H1 (cell line): Measurements from ENCODE around the gene FAF2. TPM values are rescaled to one million over a fixed set of nuclear protein-coding genes. Genes with fewer than 3 reads are reported as not detected.
A peak's percentile ranks its signal among the peaks of the same experiment; 100 is the strongest.

Experiments used
- ASH2L ChIP-seq: fragments of 200-600, 300-600 bp; sonication (generic); IDR thresholded peaks from one replicate; pipeline ENCODE4 v1.7.1; 2017; ENCODE audit warnings: low read length
- BRCA1 ChIP-seq: IDR thresholded peaks from 2 replicates; pipeline ENCODE4 v1.6.1; 2012; ENCODE audit warnings: low read depth, low read length, improper control_type of control experiment
- CBX8 ChIP-seq: fragments of 300-800, 300-1000 bp; sonication (generic); IDR thresholded peaks from 2 replicates; pipeline ENCODE4 v1.7.1; 2016; ENCODE audit warnings: low read depth, low read length, borderline replicate concordance
- CREB1 ChIP-seq: IDR thresholded peaks from 2 replicates; pipeline ENCODE4 v1.6.1; 2012; ENCODE audit warnings: inconsistent platforms
- CTCF ChIP-seq, 3 experiments: IDR thresholded peaks; 1 replicate in 2 of 3; 2 replicates in 1 of 3; pipeline versions ENCODE4 v1.5.1 to v1.6.1; 2011; ENCODE audit warnings: low read length in 3 of 3, mild to moderate bottlenecking in 3 of 3, inconsistent platforms in 2 of 3, low read depth in 1 of 3, moderate library complexity in 1 of 3; ENCODE audit not compliant: insufficient read depth in 1 of 3; ENCODE audit errors: control extremely low read depth in 1 of 3
- FOSL1 ChIP-seq: IDR thresholded peaks from 2 replicates; pipeline ENCODE4 v1.6.1; 2011; ENCODE audit warnings: mild to moderate bottlenecking, low read depth, low read length, moderate library complexity; ENCODE audit not compliant: insufficient read depth
- GABPA ChIP-seq: IDR thresholded peaks from 2 replicates; pipeline ENCODE4 v1.6.1; 2011; ENCODE audit warnings: mild to moderate bottlenecking, low read length, moderate library complexity, borderline replicate concordance; ENCODE audit not compliant: insufficient read depth
- KDM4A ChIP-seq: IDR thresholded peaks from one replicate; pipeline ENCODE4 v1.7.1; 2012; ENCODE audit warnings: low read depth, mild to moderate bottlenecking, moderate library complexity, low read length, inconsistent platforms; ENCODE audit not compliant: severe bottlenecking
- MAX ChIP-seq: IDR thresholded peaks from 2 replicates; pipeline ENCODE4 v1.6.1; 2012; ENCODE audit warnings: inconsistent platforms
- POLR2A ChIP-seq, 2 experiments: IDR thresholded peaks; 1 replicate in 1 of 2; 2 replicates in 1 of 2; pipeline ENCODE4 v1.6.1; 2011; ENCODE audit warnings: low read depth in 2 of 2, low read length in 2 of 2, mild to moderate bottlenecking in 2 of 2; ENCODE audit errors: control extremely low read depth in 1 of 2
- RBBP5 ChIP-seq: IDR thresholded peaks from 2 replicates; pipeline ENCODE4 v1.7.1; 2012; ENCODE audit warnings: low read depth, mild to moderate bottlenecking, inconsistent platforms, low read length, moderate library complexity, borderline replicate concordance
- RFX5 ChIP-seq: IDR thresholded peaks from 2 replicates; pipeline ENCODE4 v1.6.1; 2011; ENCODE audit warnings: low read depth, low read length, improper control_type of control experiment, borderline replicate concordance
- SIX5 ChIP-seq: IDR thresholded peaks from 2 replicates; pipeline ENCODE4 v1.6.1; 2011; ENCODE audit warnings: mild to moderate bottlenecking, low read depth, low read length
- SUZ12 ChIP-seq: fragments of 200-600 bp; sonication (generic); IDR thresholded peaks from 2 replicates; pipeline ENCODE4 v1.6.1; 2012; ENCODE audit warnings: mild to moderate bottlenecking, inconsistent platforms, low read length, moderate library complexity, mixed read lengths
- TAF1 ChIP-seq: IDR thresholded peaks from 2 replicates; pipeline ENCODE4 v1.6.1; 2011; ENCODE audit warnings: mild to moderate bottlenecking, low read depth, low read length
- TEAD4 ChIP-seq: IDR thresholded peaks from 2 replicates; pipeline ENCODE4 v1.6.1; 2012; ENCODE audit warnings: low read depth, low read length, inconsistent platforms, mixed read lengths
- polyA plus RNA-seq, 7 experiments: library from polyadenylated mRNA; depleted of rRNA in 3 of 7; stranded (reverse) in 5 of 7; unstranded in 2 of 7; fragments of >200 nt in 5 of 7; fragments of 200-250 nt in 2 of 7; gene quantifications; 1 replicate in 5 of 7; 2 replicates in 1 of 7; 4 replicates in 1 of 7; pipeline versions ENCODE4 v1.2.1 to v1.2.3, GENCODE V29; 2011 to 2013; ENCODE audit warnings: missing spikeins in 2 of 7, mixed read lengths in 2 of 7
- total RNA-seq: library from RNA; stranded (reverse); fragmentation: NEBNext Ultra II Directional; extraction: Animal tissue kit (Norgen Biotek cat#: 25700); gene quantifications from 2 replicates; pipeline ENCODE4 v1.2.1, GENCODE V29; 2021

The FAF2 gene
- total and polyA plus RNA-seq, 2 of the 8 experiments (the other 6 are each of a cell fraction or from before 2014, with no cell fraction given): 20.8 to 35.8 TPM

GRCh38 chr5:176543428-176544182, 95.4 kb downstream of the FAF2 start (continued):
- TF ChIP-seq CTCF (IDR thresholded peaks at IDR 0.05; ENCODE audit: control extremely low read depth in 1 of 3, insufficient read depth in 1 of 3, low read depth in 1 of 3, low read length in 3 of 3) (no peak), TEAD4 (0 out of 2 replicates have a peak, but pooled peaks have one; percentile 41), GABPA (peak; percentile 58; the same call in 1 of the 2 replicates), MAX (peak; percentile 64), SUZ12 (no peak), BRCA1 (no peak), KDM4A (peak; percentile 34), RBBP5 (0 out of 2 replicates have a peak, but pooled peaks have one; percentile 14), RFX5 (no peak), CREB1 (0 out of 2 replicates have a peak, but pooled peaks have one; percentile 47), ASH2L (peak; percentile 64), FOSL1 (no peak), CBX8 (no peak), SIX5 (no peak), TAF1 (0 out of 2 replicates have a peak, but pooled peaks have one; percentile 24), POLR2A (IDR thresholded peaks at IDR 0.05; ENCODE audit: control extremely low read depth in 1 of 2, low read depth in 2 of 2, low read length in 2 of 2) (no peak; a peak in 1 of 3 replicates)
